ENCODE data around the gene CYLC2.

The CYLC2 gene

GRCh38 chr9:103041961-103042360, 46.8 kb downstream of the CYLC2 start (continued):
- TF ChIP-seq ZNF518A (tag by site-specific recombination; conservative IDR thresholded peaks at IDR 0.05; ENCODE audit: low read depth), result no peak

Measured in HEK293 (cell line).